Measurements from ENCODE around the gene FAM163B. TPM values are rescaled to one million over a fixed set of nuclear protein-coding genes. Genes with fewer than 3 reads are reported as not detected.
"Not testable (repeated sequence)": the region's sequence is repeated elsewhere in the genome, so short reads cannot be mapped to it uniquely, and the experiment has no call there.

FAM163B gene
- total RNA-seq, 4 donors from 2014 or later: 0.64 TPM; not detected in 3

- 93 to 98% methylated on average over 5 of the region's 12 CpGs for whole genome bisulfite sequencing, 2 donors (ENCODE audit: low coverage in 1 of 2)
- in situ Hi-C loops (cut with MboI; ENCODE audit: low pct_ligation_motif_present in 1 of 4, low pct_unique_long_range_greater_than_20kb in 1 of 4, low sequenced_read_pairs in 3 of 4): no loop called here
These were observed 21.9 kb upstream of the FAM163B start for GRCh38 chr9:133631111-133631510.

DNA sequence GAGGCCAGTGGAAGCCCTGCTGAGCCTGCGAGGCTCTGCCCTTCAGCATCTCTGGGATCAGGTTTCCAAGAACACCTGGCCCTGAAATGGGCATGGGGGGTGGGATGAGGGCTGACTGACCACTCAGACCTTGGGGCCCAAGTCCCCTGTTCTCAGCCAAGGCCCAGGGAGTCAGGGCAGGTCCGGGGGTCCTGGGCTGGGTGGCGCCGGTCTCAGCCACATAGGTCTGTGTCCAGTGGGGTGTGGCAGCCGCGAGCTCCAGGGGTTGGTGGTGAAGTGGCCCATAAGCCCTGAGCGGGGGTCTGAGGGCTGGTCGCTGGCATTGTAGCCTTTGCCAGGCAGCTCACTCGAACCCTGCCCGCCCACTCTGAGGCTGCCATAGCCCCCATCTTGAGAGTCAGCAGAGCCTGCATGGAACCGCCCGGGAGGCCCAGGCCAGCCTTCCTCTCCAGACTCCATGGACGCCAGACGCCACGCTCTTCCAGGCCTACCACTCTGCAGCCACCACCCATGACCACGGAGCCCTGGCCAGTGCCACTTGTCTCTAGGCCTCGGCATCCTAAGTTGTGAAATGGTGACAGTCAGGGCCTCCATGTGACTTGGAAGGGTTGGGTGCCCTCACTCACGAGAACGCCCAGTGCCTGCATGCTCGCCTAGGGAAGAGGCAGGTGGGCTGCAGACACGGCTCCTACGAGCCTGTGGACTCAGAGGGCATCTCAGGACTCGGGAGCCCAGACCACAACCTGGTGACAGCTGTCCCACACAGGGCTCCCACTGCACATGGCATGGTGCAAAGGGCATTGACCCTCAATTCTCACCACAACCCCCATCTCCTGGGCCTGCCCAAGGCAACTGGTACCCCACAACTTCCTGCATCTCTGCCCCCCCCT is 20.3 kb upstream of the FAM163B start:
- DNase-seq: no peak
- no peaks in the 10 kb centered on the region for H3K4me1 ChIP-seq
- WGBS, 2 donors (ENCODE audit: low coverage in 1 of 2): 75% methylated on average over 23 of the region's 23 CpGs; no CpG with 5 or more reads in 1 of the 2 donors
- no peak overlapping the region for H3K27ac ChIP-seq
- intact Hi-C loops (cut with DNase I; ENCODE audit: low total_unique reads): no loop called here
- H3K9me3 ChIP-seq: no peaks in the 10 kb centered on the region
- no peak overlapping the region for H3K4me3 ChIP-seq
- H3K36me3 ChIP-seq: no peaks in the 10 kb centered on the region
- H3K27me3 ChIP-seq: peaks cover 14% of the 10 kb centered on the region
- no peak for TF ChIP-seq EP300 (IDR thresholded peaks at IDR 0.05; ENCODE audit: low read depth)
- TF ChIP-seq POLR2AphosphoS5 (IDR thresholded peaks at IDR 0.05): no peak
- TF ChIP-seq POLR2A (IDR thresholded peaks at IDR 0.05): no peak
- TF ChIP-seq, protein P1, sequence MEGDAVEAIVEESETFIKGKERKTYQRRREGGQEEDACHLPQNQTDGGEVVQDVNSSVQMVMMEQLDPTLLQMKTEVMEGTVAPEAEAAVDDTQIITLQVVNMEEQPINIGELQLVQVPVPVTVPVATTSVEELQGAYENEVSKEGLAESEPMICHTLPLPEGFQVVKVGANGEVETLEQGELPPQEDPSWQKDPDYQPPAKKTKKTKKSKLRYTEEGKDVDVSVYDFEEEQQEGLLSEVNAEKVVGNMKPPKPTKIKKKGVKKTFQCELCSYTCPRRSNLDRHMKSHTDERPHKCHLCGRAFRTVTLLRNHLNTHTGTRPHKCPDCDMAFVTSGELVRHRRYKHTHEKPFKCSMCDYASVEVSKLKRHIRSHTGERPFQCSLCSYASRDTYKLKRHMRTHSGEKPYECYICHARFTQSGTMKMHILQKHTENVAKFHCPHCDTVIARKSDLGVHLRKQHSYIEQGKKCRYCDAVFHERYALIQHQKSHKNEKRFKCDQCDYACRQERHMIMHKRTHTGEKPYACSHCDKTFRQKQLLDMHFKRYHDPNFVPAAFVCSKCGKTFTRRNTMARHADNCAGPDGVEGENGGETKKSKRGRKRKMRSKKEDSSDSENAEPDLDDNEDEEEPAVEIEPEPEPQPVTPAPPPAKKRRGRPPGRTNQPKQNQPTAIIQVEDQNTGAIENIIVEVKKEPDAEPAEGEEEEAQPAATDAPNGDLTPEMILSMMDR (IDR thresholded peaks at IDR 0.05): no peak
- in situ Hi-C loops (cut with MboI; ENCODE audit: low pct_ligation_motif_present in 1 of 4, low pct_unique_long_range_greater_than_20kb in 1 of 4, low sequenced_read_pairs in 3 of 4): no loop called here

More at GRCh38 chr9:133631111-133631510, 21.9 kb upstream of the FAM163B start:
- Histone ChIP-seq H3K27ac (no peak overlapping the region), H3K4me1 (no peaks in the 10 kb centered on the region), H3K4me3 (no peak overlapping the region), H3K27me3 (peaks cover 15% of the 10 kb centered on the region), H3K36me3 (no peaks in the 10 kb centered on the region), H3K9me3 (no peaks in the 10 kb centered on the region)
- DNase-seq: no peak
- intact Hi-C loops (cut with DNase I; ENCODE audit: low total_unique reads): no loop called here
- no peak for TF ChIP-seq POLR2A (IDR thresholded peaks at IDR 0.05)
- TF ChIP-seq EP300 (IDR thresholded peaks at IDR 0.05; ENCODE audit: low read depth): no peak
- TF ChIP-seq, protein P1 (IDR thresholded peaks at IDR 0.05): no peak
- TF ChIP-seq POLR2AphosphoS5 (IDR thresholded peaks at IDR 0.05): no peak

DNA sequence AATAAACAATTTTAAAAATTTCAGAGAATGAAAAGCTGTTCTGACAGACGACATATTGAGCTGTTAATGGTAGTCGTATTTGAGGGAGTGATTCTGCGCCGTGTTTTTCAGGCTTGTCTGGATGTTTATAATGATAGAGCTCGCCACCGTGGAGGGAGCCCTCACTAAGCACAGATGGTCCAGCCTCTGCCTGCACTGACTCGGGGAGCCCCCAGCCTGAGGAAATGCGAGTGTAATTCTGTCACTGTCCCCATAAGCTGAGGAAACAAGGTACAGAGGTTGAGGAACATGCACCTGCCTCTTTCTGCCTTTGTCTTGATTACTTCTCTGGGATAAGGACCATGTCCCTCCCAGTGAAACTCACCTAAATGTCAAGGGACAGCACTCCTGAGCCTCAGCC is 19.6 kb upstream of the FAM163B start:
- intact Hi-C loops (cut with DNase I; ENCODE audit: low total_unique reads): no loop called here
- Histone ChIP-seq H3K36me3 (no peaks in the 10 kb centered on the region), H3K27ac (no peak overlapping the region), H3K27me3 (peaks cover 9% of the 10 kb centered on the region), H3K4me3 (no peak overlapping the region), H3K9me3 (no peaks in the 10 kb centered on the region), H3K4me1 (no peaks in the 10 kb centered on the region)
- WGBS, 2 donors (ENCODE audit: low coverage in 1 of 2): 65% methylated on average over 8 of the region's 8 CpGs; no CpG with 5 or more reads in 1 of the 2 donors
- TF ChIP-seq POLR2A (IDR thresholded peaks at IDR 0.05) (no peak), POLR2AphosphoS5 (IDR thresholded peaks at IDR 0.05) (no peak), EP300 (IDR thresholded peaks at IDR 0.05; ENCODE audit: low read depth) (no peak)
- TF ChIP-seq, protein P1 (IDR thresholded peaks at IDR 0.05): no peak
- no peak for DNase-seq
- in situ Hi-C loops (cut with MboI; ENCODE audit: low pct_ligation_motif_present in 1 of 4, low pct_unique_long_range_greater_than_20kb in 1 of 4, low sequenced_read_pairs in 3 of 4): no loop called here

DNA sequence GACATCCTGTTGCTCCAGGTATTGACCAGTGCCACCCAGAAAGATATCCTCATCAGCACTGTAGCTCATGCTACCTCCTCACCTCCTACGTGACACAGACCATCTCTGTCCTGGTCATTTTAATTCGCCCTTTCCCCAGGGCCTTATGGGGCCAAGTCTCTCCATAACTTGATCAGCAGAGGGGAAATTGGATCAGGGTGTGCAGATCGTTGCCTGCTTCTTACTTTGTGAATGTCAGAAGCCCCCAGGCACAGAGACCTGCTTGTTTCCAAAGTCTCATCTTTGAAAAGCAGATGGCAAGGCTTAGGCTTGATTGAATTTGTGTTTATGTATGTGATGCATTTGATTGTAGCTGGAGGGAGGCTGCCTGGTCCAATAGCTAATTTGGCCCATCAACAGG is 18.2 kb upstream of the FAM163B start:
- intact Hi-C loops (cut with DNase I; ENCODE audit: low total_unique reads) (no loop called here), in situ Hi-C loops (cut with MboI; ENCODE audit: low pct_ligation_motif_present in 1 of 4, low pct_unique_long_range_greater_than_20kb in 1 of 4, low sequenced_read_pairs in 3 of 4) (no loop called here)
- WGBS, 2 donors (ENCODE audit: low coverage in 1 of 2): 74 to 80% methylated on average over 1 to 3 of the region's 3 CpGs
- DNase-seq: no peak
- no peaks in the 10 kb centered on the region for H3K4me1 ChIP-seq
- no peaks in the 10 kb centered on the region for H3K9me3 ChIP-seq
- no peak overlapping the region for H3K27ac ChIP-seq
- H3K4me3 ChIP-seq: no peak overlapping the region
- no peaks in the 10 kb centered on the region for H3K36me3 ChIP-seq
- TF ChIP-seq, protein P1 (IDR thresholded peaks at IDR 0.05): no peak
- TF ChIP-seq POLR2A (IDR thresholded peaks at IDR 0.05): no peak
- no peak for TF ChIP-seq EP300 (IDR thresholded peaks at IDR 0.05; ENCODE audit: low read depth)
- no peak for TF ChIP-seq POLR2AphosphoS5 (IDR thresholded peaks at IDR 0.05)
- H3K27me3 ChIP-seq: peaks cover 4% of the 10 kb centered on the region

DNA sequence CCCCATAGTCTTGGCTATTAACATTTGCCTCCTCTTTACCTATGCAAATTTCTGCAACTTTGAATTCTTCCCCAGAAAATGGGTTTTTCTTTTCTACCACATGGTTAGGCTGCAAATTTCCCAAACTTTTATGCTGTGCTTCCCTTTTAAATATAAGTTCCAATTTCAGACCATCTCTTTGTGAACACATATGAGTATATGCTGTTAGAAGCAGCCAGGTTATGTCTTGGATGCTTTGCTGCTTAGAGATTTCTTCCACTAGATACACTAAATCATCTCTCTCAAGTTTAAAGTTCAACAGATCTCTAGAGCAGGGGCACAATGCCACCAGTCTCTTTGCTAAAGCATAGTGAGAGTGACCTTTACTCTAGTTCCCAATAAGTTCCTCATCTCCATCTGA is 16.8 kb upstream of the FAM163B start:
- H3K9me3 ChIP-seq; H3K4me3 ChIP-seq; in situ Hi-C loops (cut with MboI; ENCODE audit: low pct_ligation_motif_present in 1 of 4, low pct_unique_long_range_greater_than_20kb in 1 of 4, low sequenced_read_pairs in 3 of 4); H3K4me1 ChIP-seq; intact Hi-C loops (cut with DNase I; ENCODE audit: low total_unique reads); H3K27ac ChIP-seq; H3K36me3 ChIP-seq; DNase-seq: not testable (repeated sequence)
- peaks cover 12% of the 10 kb centered on the region for H3K27me3 ChIP-seq

All from transverse colon (tissue), 4 donors.